GM18909 (cell line): Measurements from ENCODE around the gene ATP6V1C2.

Experiments
- ATAC-seq: cut with Tn5 transposase; IDR thresholded peaks from one replicate; pipeline ENCODE4 v1.9.1; 2021; ENCODE audit warnings: mild to moderate bottlenecking; ENCODE audit not compliant: unreplicated experiment, poor library complexity

ATP6V1C2 gene

DNA sequence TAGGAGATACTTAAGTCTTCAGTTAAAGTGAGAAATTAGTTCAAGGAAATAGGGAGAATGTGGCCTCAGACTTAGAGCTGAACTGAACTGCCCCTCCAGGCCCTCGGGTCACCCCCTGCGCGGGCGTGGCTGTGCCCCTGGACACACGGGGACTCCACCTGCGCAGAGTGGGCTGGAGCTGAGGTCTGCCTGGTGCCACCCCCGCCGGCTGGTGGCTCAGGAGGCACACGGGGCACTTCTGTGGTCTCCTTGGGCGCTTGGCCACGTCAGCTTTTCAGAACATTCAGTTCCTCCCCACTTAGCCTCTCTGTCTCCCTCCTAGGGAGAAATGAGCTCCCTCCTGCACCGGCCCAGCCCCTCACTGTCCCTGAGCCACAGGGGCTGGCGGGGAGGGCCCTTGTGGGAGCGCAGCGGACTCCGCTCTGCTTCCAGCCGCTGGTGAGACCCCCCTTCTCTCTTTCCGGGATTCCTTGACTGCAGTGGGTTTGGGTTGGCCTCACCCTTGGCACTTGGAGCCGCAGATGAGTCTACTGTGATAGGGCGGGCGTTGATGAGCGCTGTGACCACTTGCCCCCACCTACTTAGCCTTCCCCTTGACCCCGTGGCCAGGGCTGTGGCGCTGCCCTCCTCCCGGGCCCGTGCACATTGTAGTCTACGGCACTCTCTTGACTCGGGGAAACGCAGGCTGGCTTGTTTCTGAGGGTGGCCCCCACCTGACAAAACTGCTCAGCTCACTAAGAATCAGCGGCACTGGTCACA is 109.4 kb downstream of the ATP6V1C2 start:
- ATAC-seq: no peak

DNA sequence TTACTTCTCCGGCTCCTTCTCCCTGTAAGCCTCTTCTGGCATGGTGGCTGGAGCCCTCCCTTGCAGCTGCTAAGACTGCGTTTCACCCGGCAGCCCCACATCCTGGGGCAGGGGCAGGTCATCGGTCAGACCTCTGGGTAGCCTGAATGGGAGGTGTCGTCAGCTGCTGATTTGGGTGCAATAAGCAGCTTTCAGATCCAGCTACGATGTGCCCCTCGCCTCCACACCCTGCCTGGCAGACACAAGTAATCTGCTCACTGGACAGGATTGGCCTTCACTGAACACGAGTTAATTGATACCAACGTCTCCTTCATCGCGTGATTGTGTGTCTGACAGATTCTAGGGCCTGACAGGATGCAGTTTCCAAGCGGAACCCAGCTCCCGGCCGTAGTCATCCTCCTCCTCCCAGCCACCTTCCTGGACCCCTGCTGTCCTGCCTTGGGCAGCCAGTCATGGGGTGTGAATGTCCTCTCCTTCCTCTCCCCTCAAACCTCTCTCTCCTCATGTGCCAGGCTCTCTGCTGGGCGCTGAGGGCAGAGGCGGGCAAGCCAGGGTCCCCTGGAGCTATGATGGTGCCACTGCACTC is 110.1 kb downstream of the ATP6V1C2 start:
- no peak for ATAC-seq

- ATAC-seq: peak; percentile 78
Measured at GRCh38 chr2:10832203-10832936, 110.9 kb downstream of the ATP6V1C2 start.

- no peak for ATAC-seq
Measured at GRCh38 chr2:10833021-10833420, 111.6 kb downstream of the ATP6V1C2 start.

GRCh38 chr2:10834068-10834655 is 112.7 kb downstream of the ATP6V1C2 start:
- ATAC-seq: no peak
